HepG2 (cell line): ENCODE measurements around the gene NCOR2. TPM values are rescaled to one million over a fixed set of nuclear protein-coding genes. Genes with fewer than 3 reads are reported as not detected.
A peak's percentile ranks its signal among the peaks of the same experiment; 100 is the strongest.

Experiments
- AHR ChIP-seq: IDR thresholded peaks from 2 replicates; pipeline ENCODE4 v1.6.1; 2018; ENCODE audit warnings: missing genetic modification reagents, missing compliant biosample characterization
- FOXA1 ChIP-seq, 2 experiments: fragments of 450-650 bp in 1 of 2; sonication (generic) in 1 of 2; formaldehyde crosslinking in 1 of 2; IDR thresholded peaks; 2 replicates each; pipeline versions ENCODE4 v1.4.0 to v1.6.1; 2016 to 2020; ENCODE audit warnings: missing genetic modification reagents in 1 of 2
- GFI1 ChIP-seq: sonication (generic); formaldehyde crosslinking; IDR thresholded peaks from 2 replicates; pipeline ENCODE4 v1.5.0; 2020; ENCODE audit warnings: missing genetic modification reagents, mild to moderate bottlenecking, borderline replicate concordance
- HNRNPLL ChIP-seq: fragments of 200-400 bp; formaldehyde crosslinking; IDR thresholded peaks from 2 replicates; pipeline ENCODE4 v1.6.1; 2017; ENCODE audit warnings: mild to moderate bottlenecking, low read depth, low read length; ENCODE audit not compliant: poor library complexity, severe bottlenecking
- NFIC ChIP-seq: IDR thresholded peaks from 2 replicates; pipeline ENCODE4 v1.6.1; 2012; ENCODE audit warnings: mild to moderate bottlenecking, low read length, inconsistent platforms
- TARDBP ChIP-seq: sonication (generic); formaldehyde crosslinking; IDR thresholded peaks from 2 replicates; pipeline ENCODE4 v1.8.0; 2022; ENCODE audit warnings: mild to moderate bottlenecking, missing genetic modification reagents
- TGIF2 ChIP-seq: IDR thresholded peaks from 2 replicates; pipeline ENCODE4 v1.6.1; 2016; ENCODE audit warnings: control low read depth, missing compliant biosample characterization
- TOPORS ChIP-seq: sonication (generic); formaldehyde crosslinking; IDR thresholded peaks from 2 replicates; pipeline ENCODE4 v1.8.0; 2023; ENCODE audit warnings: mild to moderate bottlenecking, missing genetic modification reagents
- TP53 ChIP-seq: sonication (generic); formaldehyde crosslinking; conservative IDR thresholded peaks from 2 replicates; pipeline ENCODE4 v1.4.0; 2020; ENCODE audit warnings: missing genetic modification reagents
- ZNF501 ChIP-seq: sonication (generic); formaldehyde crosslinking; IDR thresholded peaks from 2 replicates; pipeline ENCODE4 v1.5.1; 2020; ENCODE audit warnings: mild to moderate bottlenecking, moderate library complexity, missing genetic modification reagents
- ZNF543 ChIP-seq: sonication (generic); formaldehyde crosslinking; IDR thresholded peaks from 2 replicates; pipeline ENCODE4 v1.4.0; 2020; ENCODE audit warnings: mild to moderate bottlenecking, missing genetic modification reagents
- polyA plus RNA-seq, 8 experiments: library from polyadenylated mRNA; depleted of rRNA in 3 of 8; stranded (reverse) in 7 of 8; unstranded in 1 of 8; fragments of >200 nt; fragmentation: Illumina TruSeq in 4 of 8; extraction: Trizol in 4 of 8; gene quantifications; 2 replicates each; pipeline versions ENCODE4 v1.2.1 to v1.2.3, GENCODE V29; 2011 to 2016; ENCODE audit warnings: low read depth in 4 of 8, missing spikeins in 1 of 8, mixed read lengths in 1 of 8; ENCODE audit not compliant: insufficient read depth in 1 of 8
- total RNA-seq, 5 experiments: library from RNA; depleted of rRNA; stranded (reverse); fragments of >200 nt; fragmentation: Illumina TruSeq; extraction: Trizol; gene quantifications; 2 replicates each; pipeline ENCODE4 v1.2.3, GENCODE V29; 2016; ENCODE audit warnings: low read depth in 1 of 5
- TF ChIP-seq, protein P1 (sequence below): IDR thresholded peaks from 2 replicates; pipeline ENCODE4 v1.6.1; 2018; ENCODE audit warnings: missing genetic modification reagents, mild to moderate bottlenecking, missing compliant biosample characterization
- TF ChIP-seq, protein P2 (sequence below): sonication (generic); formaldehyde crosslinking; IDR thresholded peaks from 2 replicates; pipeline ENCODE4 v1.5.1; 2020; ENCODE audit warnings: missing genetic modification reagents, mild to moderate bottlenecking, borderline replicate concordance
- TF ChIP-seq, protein P3 (sequence below): sonication (generic); formaldehyde crosslinking; conservative IDR thresholded peaks from 2 replicates; pipeline ENCODE4 v1.5.0; 2020; ENCODE audit warnings: missing genetic modification reagents
- TF ChIP-seq, protein P4 (sequence below): sonication (generic); formaldehyde crosslinking; IDR thresholded peaks from 2 replicates; pipeline ENCODE4 v1.9.0; 2021; ENCODE audit warnings: missing genetic modification reagents, borderline replicate concordance
- TF ChIP-seq, protein P5 (sequence below), 2 experiments: sonication (generic) in 1 of 2; formaldehyde crosslinking in 1 of 2; IDR thresholded peaks; 2 replicates each; pipeline versions ENCODE4 v1.4.0 to v1.6.1; 2018 to 2020; ENCODE audit warnings: missing genetic modification reagents in 2 of 2, borderline replicate concordance in 1 of 2, low read depth in 1 of 2, mild to moderate bottlenecking in 1 of 2, missing biosample characterization in 1 of 2

Gene NCOR2
- total and polyA plus RNA-seq, 2 of the 13 experiments (the other 11 are each of a cell fraction or from before 2014, with no cell fraction given), result 4.5 to 5.7 TPM

GRCh38 chr12:124566161-124566996 lies 1.0 kb downstream of the NCOR2 start (continued):
- TF ChIP-seq, protein P1, sequence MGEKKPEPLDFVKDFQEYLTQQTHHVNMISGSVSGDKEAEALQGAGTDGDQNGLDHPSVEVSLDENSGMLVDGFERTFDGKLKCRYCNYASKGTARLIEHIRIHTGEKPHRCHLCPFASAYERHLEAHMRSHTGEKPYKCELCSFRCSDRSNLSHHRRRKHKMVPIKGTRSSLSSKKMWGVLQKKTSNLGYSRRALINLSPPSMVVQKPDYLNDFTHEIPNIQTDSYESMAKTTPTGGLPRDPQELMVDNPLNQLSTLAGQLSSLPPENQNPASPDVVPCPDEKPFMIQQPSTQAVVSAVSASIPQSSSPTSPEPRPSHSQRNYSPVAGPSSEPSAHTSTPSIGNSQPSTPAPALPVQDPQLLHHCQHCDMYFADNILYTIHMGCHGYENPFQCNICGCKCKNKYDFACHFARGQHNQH, result 0 out of 2 replicates have a peak, but pooled peaks have one; percentile 56
- 0 out of 2 replicates have a peak, but pooled peaks have one; percentile 42 for TF ChIP-seq TGIF2
- TF ChIP-seq TOPORS, result 0 out of 2 replicates have a peak, but pooled peaks have one; percentile 34
- TF ChIP-seq TP53 (CRISPR knock-in tag), result no peak
- TF ChIP-seq ZNF543 (CRISPR knock-in tag), result peak; percentile 9; the same call in 1 of the 2 replicates
- TF ChIP-seq, protein P2, sequence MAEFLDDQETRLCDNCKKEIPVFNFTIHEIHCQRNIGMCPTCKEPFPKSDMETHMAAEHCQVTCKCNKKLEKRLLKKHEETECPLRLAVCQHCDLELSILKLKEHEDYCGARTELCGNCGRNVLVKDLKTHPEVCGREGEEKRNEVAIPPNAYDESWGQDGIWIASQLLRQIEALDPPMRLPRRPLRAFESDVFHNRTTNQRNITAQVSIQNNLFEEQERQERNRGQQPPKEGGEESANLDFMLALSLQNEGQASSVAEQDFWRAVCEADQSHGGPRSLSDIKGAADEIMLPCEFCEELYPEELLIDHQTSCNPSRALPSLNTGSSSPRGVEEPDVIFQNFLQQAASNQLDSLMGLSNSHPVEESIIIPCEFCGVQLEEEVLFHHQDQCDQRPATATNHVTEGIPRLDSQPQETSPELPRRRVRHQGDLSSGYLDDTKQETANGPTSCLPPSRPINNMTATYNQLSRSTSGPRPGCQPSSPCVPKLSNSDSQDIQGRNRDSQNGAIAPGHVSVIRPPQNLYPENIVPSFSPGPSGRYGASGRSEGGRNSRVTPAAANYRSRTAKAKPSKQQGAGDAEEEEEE (CRISPR knock-in tag), result no peak
- TF ChIP-seq TARDBP (CRISPR knock-in tag), result 0 out of 2 replicates have a peak, but pooled peaks have one; percentile 49
- no peak for TF ChIP-seq NFIC
- TF ChIP-seq AHR (CRISPR knock-in tag), result no peak
- TF ChIP-seq GFI1 (CRISPR knock-in tag), result peak; percentile 50; the same call in 1 of the 2 replicates
- TF ChIP-seq, protein P3, sequence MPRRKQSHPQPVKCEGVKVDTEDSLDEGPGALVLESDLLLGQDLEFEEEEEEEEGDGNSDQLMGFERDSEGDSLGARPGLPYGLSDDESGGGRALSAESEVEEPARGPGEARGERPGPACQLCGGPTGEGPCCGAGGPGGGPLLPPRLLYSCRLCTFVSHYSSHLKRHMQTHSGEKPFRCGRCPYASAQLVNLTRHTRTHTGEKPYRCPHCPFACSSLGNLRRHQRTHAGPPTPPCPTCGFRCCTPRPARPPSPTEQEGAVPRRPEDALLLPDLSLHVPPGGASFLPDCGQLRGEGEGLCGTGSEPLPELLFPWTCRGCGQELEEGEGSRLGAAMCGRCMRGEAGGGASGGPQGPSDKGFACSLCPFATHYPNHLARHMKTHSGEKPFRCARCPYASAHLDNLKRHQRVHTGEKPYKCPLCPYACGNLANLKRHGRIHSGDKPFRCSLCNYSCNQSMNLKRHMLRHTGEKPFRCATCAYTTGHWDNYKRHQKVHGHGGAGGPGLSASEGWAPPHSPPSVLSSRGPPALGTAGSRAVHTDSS (CRISPR knock-in tag), result no peak
- peak; percentile 47 for TF ChIP-seq HNRNPLL
- TF ChIP-seq, protein P4, sequence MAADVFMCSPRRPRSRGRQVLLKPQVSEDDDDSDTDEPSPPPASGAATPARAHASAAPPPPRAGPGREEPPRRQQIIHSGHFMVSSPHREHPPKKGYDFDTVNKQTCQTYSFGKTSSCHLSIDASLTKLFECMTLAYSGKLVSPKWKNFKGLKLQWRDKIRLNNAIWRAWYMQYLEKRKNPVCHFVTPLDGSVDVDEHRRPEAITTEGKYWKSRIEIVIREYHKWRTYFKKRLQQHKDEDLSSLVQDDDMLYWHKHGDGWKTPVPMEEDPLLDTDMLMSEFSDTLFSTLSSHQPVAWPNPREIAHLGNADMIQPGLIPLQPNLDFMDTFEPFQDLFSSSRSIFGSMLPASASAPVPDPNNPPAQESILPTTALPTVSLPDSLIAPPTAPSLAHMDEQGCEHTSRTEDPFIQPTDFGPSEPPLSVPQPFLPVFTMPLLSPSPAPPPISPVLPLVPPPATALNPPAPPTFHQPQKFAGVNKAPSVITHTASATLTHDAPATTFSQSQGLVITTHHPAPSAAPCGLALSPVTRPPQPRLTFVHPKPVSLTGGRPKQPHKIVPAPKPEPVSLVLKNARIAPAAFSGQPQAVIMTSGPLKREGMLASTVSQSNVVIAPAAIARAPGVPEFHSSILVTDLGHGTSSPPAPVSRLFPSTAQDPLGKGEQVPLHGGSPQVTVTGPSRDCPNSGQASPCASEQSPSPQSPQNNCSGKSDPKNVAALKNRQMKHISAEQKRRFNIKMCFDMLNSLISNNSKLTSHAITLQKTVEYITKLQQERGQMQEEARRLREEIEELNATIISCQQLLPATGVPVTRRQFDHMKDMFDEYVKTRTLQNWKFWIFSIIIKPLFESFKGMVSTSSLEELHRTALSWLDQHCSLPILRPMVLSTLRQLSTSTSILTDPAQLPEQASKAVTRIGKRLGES (CRISPR knock-in tag), result no peak
- TF ChIP-seq, protein P5, sequence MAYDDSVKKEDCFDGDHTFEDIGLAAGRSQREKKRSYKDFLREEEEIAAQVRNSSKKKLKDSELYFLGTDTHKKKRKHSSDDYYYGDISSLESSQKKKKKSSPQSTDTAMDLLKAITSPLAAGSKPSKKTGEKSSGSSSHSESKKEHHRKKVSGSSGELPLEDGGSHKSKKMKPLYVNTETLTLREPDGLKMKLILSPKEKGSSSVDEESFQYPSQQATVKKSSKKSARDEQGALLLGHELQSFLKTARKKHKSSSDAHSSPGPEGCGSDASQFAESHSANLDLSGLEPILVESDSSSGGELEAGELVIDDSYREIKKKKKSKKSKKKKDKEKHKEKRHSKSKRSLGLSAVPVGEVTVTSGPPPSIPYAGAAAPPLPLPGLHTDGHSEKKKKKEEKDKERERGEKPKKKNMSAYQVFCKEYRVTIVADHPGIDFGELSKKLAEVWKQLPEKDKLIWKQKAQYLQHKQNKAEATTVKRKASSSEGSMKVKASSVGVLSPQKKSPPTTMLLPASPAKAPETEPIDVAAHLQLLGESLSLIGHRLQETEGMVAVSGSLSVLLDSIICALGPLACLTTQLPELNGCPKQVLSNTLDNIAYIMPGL (CRISPR knock-in tag; IDR thresholded peaks at IDR 0.05; ENCODE audit: borderline replicate concordance in 1 of 2, low read depth in 1 of 2), result peak in 1 of 2 experiments; percentile 27; a peak in 1 of 4 replicates
- TF ChIP-seq FOXA1 (IDR thresholded peaks at IDR 0.05), result no peak
- no peak for TF ChIP-seq FOXA1 (CRISPR knock-in tag; IDR thresholded peaks at IDR 0.05)
- 0 out of 2 replicates have a peak, but pooled peaks have one; percentile 41 for TF ChIP-seq ZNF501 (CRISPR knock-in tag)
